Retinal pigment epithelial cell (primary cell): ENCODE data around the gene ABR.
"Not testable (repeated sequence)": the region's sequence is repeated elsewhere in the genome, so short reads cannot be mapped to it uniquely, and the experiment has no call there.

ENCODE experiments used
- DNase-seq: peaks from one replicate; pipeline ENCODE4 v3.0.0-alpha.2; 2010; ENCODE audit warnings: low read depth
- H3K4me3 ChIP-seq: 2 replicates; pipeline ENCODE4 v1.5.1; 2011; ENCODE audit warnings: mild to moderate bottlenecking, low read length, control low read depth, moderate library complexity
- CTCF ChIP-seq: conservative IDR thresholded peaks from 2 replicates; pipeline ENCODE4 v1.5.1; 2011; ENCODE audit warnings: low read depth, low read length, control low read depth, inconsistent platforms

The ABR gene

DNA sequence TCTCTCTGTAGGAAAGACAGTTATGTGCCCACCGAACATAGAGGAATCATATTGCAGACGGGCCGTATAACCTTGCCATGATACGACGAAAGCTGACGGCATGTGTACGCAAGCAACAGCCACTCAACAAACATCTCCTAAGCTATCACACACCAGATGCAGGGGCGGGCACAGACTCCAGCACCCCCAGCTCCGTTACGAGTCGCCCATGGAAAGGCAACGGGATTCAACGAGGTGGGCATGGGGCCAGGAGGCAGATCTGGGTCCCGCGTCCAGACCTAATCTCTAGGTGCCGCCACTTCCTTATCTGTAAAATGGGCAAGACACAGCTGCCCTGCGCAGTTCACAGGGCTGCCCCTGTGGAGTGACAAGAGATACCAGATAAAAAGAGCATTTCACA, 35.6 kb downstream of the ABR start:
- DNase-seq: no peak
- no peak for TF ChIP-seq CTCF
- no peak overlapping the region for H3K4me3 ChIP-seq

DNA sequence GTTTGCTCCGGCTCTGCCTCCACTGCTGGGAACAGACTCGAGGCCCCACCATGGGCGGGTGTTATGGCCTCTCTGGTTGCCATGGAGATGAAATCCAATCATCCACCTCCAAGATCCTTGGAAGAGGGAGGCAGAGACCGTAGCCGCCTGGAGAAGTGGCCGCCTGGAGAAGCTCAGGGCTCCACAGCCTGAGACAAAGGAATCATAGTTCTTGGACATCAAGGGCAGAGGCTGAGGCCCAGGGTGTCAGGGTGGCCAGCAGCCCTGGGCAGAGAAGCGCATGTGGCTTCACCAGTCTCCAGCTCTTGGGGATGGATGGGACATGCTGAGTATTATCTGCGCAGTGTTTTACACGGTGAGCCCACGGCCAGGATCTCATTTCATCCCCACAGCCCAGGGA, 36.2 kb downstream of the ABR start:
- no peak for DNase-seq
- TF ChIP-seq CTCF: no peak
- no peak overlapping the region for H3K4me3 ChIP-seq

- TF ChIP-seq CTCF: no peak
- H3K4me3 ChIP-seq: no peak overlapping the region
- DNase-seq: no peak
These were observed 37.2 kb downstream of the ABR start for GRCh38 chr17:1142561-1142971.

GRCh38 chr17:1137465-1137894, 42.3 kb downstream of the ABR start:
- no peak overlapping the region for H3K4me3 ChIP-seq
- TF ChIP-seq CTCF: no peak
- DNase-seq: no peak

GRCh38 chr17:1136748-1137147, 43.0 kb downstream of the ABR start:
- no peak for DNase-seq
- TF ChIP-seq CTCF: no peak
- no peak overlapping the region for H3K4me3 ChIP-seq

DNA sequence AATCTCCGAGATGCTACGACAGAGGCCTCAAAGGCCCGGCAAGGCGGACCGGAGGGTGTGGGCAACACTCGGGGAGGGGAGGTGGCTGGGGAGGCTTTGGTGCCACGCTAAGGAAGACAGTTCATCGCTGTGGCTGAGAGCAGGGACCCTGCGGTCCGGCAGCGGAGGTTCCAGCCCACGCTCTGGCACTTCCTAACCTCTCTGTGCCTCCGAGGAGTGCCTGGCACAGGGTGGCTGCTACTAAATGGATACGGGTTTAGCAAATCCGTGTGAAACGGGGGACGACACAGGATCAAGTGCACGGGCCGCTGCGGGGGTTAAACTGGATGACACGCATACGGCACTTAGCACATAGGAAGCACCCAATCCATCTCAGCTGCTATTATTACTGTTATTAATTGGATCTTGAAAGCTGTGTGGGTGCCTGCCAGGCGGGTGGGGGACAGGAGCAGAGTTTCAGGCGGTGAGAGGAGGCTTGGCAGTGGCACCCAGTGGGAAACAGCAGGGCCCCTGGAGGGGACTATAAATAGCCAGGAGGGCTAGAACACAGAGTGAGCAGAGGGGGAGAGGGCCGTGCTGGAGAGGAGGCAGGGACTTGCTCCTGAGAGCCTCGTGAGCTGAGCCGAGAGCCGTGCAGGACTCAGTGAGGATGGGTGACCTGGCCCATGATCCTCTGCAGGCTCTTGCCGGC, 45.0 kb downstream of the ABR start:
- DNase-seq: peak; percentile 69
- H3K4me3 ChIP-seq: no peak overlapping the region
- TF ChIP-seq CTCF: no peak

- H3K4me3 ChIP-seq: no peak overlapping the region
- DNase-seq: no peak
- TF ChIP-seq CTCF: no peak
These were observed 49.6 kb downstream of the ABR start for GRCh38 chr17:1130191-1130590.

GRCh38 chr17:1128463-1128862, 51.3 kb downstream of the ABR start:
- DNase-seq, H3K4me3 ChIP-seq: not testable (repeated sequence)
